GM12872 (cell line): ENCODE data around the gene ZBTB37.

Experiments
- CTCF ChIP-seq: IDR thresholded peaks from 3 replicates; pipeline ENCODE4 v1.5.1; 2011; ENCODE audit warnings: low read depth, mild to moderate bottlenecking, low read length, moderate library complexity; ENCODE audit not compliant: insufficient read depth

Gene ZBTB37

GRCh38 chr1:173948594-173948993 is 80.4 kb downstream of the ZBTB37 start:
- no peak for TF ChIP-seq CTCF
